A673 (cell line): Measurements from ENCODE around the gene SCYL2. TPM values are rescaled to one million over a fixed set of nuclear protein-coding genes. Genes with fewer than 3 reads are reported as not detected.

Source experiments
- BruUV-seq: library from RNA; stranded (reverse); fragments of 400-500 nt; replicated peaks from 2 replicates; lab custom pipeline; 2021; lab: Mats Ljungman, UMichigan
- CTCF ChIA-PET: fragments of 300-600 bp; sonication (Branson Sonifier 250); formaldehyde crosslinking; loops from one replicate; lab custom pipeline; 2022; ENCODE audit warnings: antibody characterized with exemption; lab: Charles Lee
- POLR2A ChIA-PET: fragments of 300-600 bp; sonication (Branson Sonifier 250); formaldehyde crosslinking; loops from one replicate; lab custom pipeline; 2022; ENCODE audit warnings: antibody characterized with exemption; ENCODE audit not compliant: low non-redundant PET; lab: Charles Lee
- DNase-seq: peaks from one replicate; pipeline ENCODE4 v3.0.0-alpha.2; 2015; ENCODE audit warnings: low spot score
- H3K27ac ChIP-seq: fragments of 200-600 bp; sonication (generic); 2 replicates; pipeline ENCODE4 v1.5.1; 2016; ENCODE audit warnings: mixed run types, low read depth, mild to moderate bottlenecking, mixed read lengths, antibody characterized with exemption, low read length; ENCODE audit not compliant: poor library complexity, severe bottlenecking
- H3K27me3 ChIP-seq: fragments of 200-600 bp; sonication (generic); replicated peaks from 2 replicates; pipeline ENCODE4 v1.6.1; 2017; ENCODE audit warnings: mixed run types, low read depth, mild to moderate bottlenecking, mixed read lengths, antibody characterized with exemption, low read length; ENCODE audit not compliant: insufficient read depth, poor library complexity
- H3K36me3 ChIP-seq: fragments of 200-600 bp; sonication (generic); 2 replicates; pipeline ENCODE4 v1.6.1; 2016; ENCODE audit warnings: mixed run types, mild to moderate bottlenecking, mixed read lengths, antibody characterized with exemption, low read length; ENCODE audit not compliant: insufficient read depth, poor library complexity, severe bottlenecking
- H3K4me1 ChIP-seq: fragments of 200-600 bp; sonication (generic); 2 replicates; pipeline ENCODE4 v1.6.1; 2017; ENCODE audit warnings: mixed run types, mild to moderate bottlenecking, mixed read lengths, antibody characterized with exemption, low read length; ENCODE audit not compliant: insufficient read depth, poor library complexity, severe bottlenecking
- H3K4me3 ChIP-seq: fragments of 200-600 bp; sonication (generic); 2 replicates; pipeline ENCODE4 v1.5.1; 2016; ENCODE audit warnings: low read depth, mixed run types, mild to moderate bottlenecking, mixed read lengths, low read length; ENCODE audit not compliant: poor library complexity, severe bottlenecking
- H3K9me3 ChIP-seq: fragments of 200-600 bp; sonication (generic); 2 replicates; pipeline ENCODE4 v1.6.1; 2016; ENCODE audit warnings: mixed run types, low read depth, mild to moderate bottlenecking, mixed read lengths, antibody characterized with exemption, low read length; ENCODE audit not compliant: poor library complexity, severe bottlenecking
- EZH2 ChIP-seq: fragments of 200-600 bp; sonication (generic); IDR thresholded peaks from 2 replicates; pipeline ENCODE4 v1.6.1; 2017; ENCODE audit warnings: borderline replicate concordance, low read depth, mild to moderate bottlenecking, mixed read lengths, antibody characterized with exemption, low read length; ENCODE audit not compliant: poor library complexity, severe bottlenecking
- intact Hi-C: fragments of 100-400 bp; cut with micrococcal nuclease; formaldehyde crosslinking; loops from one replicate; pipeline ENCODE4 v1.10.0; 2022; ENCODE audit not compliant: unreplicated experiment
- total RNA-seq: library from RNA; stranded (reverse); gene quantifications from 2 replicates; pipeline ENCODE4 v1.2.3, GENCODE V29; 2021
- TF ChIP-seq, protein P1 (sequence below): fragments of 300-800, 200-600 bp; sonication (generic); conservative IDR thresholded peaks from 2 replicates; pipeline ENCODE4 v1.5.1; 2017; ENCODE audit warnings: low read depth, mild to moderate bottlenecking, antibody characterized with exemption, low read length, moderate library complexity, mixed read lengths

The SCYL2 gene
- total RNA-seq, 1 experiment from 2014 or later, result 61.3 TPM

DNA sequence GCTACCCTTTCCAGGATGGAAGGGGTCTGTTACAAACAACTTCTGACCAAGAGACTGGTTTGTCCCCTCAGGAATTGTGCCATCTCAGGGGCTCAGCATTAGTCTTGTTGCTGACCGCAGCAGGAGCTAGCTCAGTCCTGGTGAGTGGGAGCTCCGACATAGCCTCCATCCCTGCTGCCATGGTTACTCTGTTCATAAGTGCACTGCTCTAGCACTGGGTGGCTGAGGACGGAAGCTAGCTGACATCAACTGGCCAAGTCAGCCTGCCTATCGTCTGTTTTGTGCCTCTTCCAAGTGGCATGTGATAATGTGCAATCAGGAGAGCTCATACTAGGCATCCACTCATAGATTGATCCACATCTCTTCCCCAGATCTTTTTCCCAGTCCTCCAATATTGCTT is 97.3 kb downstream of the SCYL2 start:
- Histone ChIP-seq H3K27ac (no peak overlapping the region), H3K4me1 (no peaks in the 10 kb centered on the region), H3K36me3 (no peaks in the 10 kb centered on the region), H3K9me3 (no peaks in the 10 kb centered on the region), H3K27me3 (no peaks in the 10 kb centered on the region), H3K4me3 (no peak overlapping the region)
- CTCF ChIA-PET, result no interaction called here
- POLR2A ChIA-PET, result no interaction called here
- no peak for DNase-seq
- TF ChIP-seq, protein P1, sequence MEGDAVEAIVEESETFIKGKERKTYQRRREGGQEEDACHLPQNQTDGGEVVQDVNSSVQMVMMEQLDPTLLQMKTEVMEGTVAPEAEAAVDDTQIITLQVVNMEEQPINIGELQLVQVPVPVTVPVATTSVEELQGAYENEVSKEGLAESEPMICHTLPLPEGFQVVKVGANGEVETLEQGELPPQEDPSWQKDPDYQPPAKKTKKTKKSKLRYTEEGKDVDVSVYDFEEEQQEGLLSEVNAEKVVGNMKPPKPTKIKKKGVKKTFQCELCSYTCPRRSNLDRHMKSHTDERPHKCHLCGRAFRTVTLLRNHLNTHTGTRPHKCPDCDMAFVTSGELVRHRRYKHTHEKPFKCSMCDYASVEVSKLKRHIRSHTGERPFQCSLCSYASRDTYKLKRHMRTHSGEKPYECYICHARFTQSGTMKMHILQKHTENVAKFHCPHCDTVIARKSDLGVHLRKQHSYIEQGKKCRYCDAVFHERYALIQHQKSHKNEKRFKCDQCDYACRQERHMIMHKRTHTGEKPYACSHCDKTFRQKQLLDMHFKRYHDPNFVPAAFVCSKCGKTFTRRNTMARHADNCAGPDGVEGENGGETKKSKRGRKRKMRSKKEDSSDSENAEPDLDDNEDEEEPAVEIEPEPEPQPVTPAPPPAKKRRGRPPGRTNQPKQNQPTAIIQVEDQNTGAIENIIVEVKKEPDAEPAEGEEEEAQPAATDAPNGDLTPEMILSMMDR, result no peak
- TF ChIP-seq EZH2, result no peak
- no TSS peak for BruUV-seq
- intact Hi-C loops, result no loop called here

DNA sequence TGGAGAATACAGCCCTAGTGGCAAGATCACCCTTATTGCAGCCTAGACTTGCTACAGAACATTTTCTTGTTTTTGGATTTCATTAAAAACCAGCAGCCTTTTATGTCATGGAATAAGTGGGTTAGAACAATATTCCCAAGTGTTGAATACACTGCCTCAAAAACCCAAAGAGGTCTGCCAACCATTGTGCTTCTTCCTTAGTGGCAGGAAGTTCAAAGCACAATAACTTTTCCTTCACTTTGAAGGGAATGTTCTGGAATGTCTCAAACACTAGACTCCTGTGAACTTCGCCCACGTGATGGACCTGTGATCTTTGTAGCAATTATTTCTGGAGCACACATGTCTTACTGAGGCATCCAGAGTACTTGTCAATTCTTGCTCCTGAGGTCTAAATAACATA is 98.4 kb downstream of the SCYL2 start:
- CTCF ChIA-PET, result no interaction called here
- intact Hi-C loops, result no loop called here
- no peaks in the 10 kb centered on the region for H3K9me3 ChIP-seq
- POLR2A ChIA-PET, result no interaction called here
- no peak overlapping the region for H3K27ac ChIP-seq
- no peaks in the 10 kb centered on the region for H3K36me3 ChIP-seq
- H3K4me1 ChIP-seq, result no peaks in the 10 kb centered on the region
- DNase-seq, result no peak
- TF ChIP-seq EZH2, result no peak
- TF ChIP-seq, protein P1, result no peak
- H3K4me3 ChIP-seq, result no peak overlapping the region
- H3K27me3 ChIP-seq, result no peaks in the 10 kb centered on the region
- BruUV-seq, result no TSS peak

DNA sequence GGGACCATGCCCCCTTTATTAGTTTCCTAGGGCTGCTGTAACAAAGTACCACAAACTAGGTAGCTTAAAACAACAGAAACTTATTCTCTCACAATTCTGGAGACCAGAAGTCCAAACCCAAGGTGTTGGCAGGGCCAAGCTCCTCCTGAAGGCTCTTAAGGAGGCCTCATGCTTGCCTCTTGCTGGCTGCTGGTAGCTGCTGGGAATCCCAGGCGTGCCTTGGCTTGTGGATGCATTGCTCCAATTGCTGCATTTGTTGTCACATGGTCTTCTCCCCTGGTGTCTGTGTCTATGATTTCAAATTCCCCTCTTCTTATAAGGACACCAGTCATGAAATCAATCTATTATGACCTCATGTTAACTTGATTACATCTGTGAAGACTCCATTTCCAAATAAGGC is 101.1 kb downstream of the SCYL2 start:
- TF ChIP-seq, protein P1, result no peak
- H3K27ac ChIP-seq, result no peak overlapping the region
- CTCF ChIA-PET, result no interaction called here
- no peak for DNase-seq
- POLR2A ChIA-PET, result no interaction called here
- H3K36me3 ChIP-seq, result no peaks in the 10 kb centered on the region
- no peaks in the 10 kb centered on the region for H3K27me3 ChIP-seq
- no TSS peak for BruUV-seq
- no peaks in the 10 kb centered on the region for H3K9me3 ChIP-seq
- H3K4me3 ChIP-seq, result no peak overlapping the region
- intact Hi-C loops, result no loop called here
- no peaks in the 10 kb centered on the region for H3K4me1 ChIP-seq
